IgD-negative memory B cell (primary cell): ENCODE data around the gene ZNF319. TPM values are rescaled to one million over a fixed set of nuclear protein-coding genes. Genes with fewer than 3 reads are reported as not detected.

Experiments used
- H3K27ac Mint-ChIP-seq, 3 donors: one replicate each; pipeline ENCODE4 v1.8.0; 2020 to 2022; ENCODE audit warnings: mild to moderate bottlenecking in 3 of 3, mixed read lengths in 3 of 3, moderate library complexity in 1 of 3
- H3K27me3 Mint-ChIP-seq: one replicate; pipeline ENCODE4 v1.8.0; 2021; ENCODE audit warnings: mixed read lengths
- H3K36me3 Mint-ChIP-seq: one replicate; pipeline ENCODE4 v1.8.0; 2020; ENCODE audit warnings: mild to moderate bottlenecking, mixed read lengths
- H3K4me1 Mint-ChIP-seq, 3 donors: one replicate each; pipeline ENCODE4 v1.8.0; 2020 to 2022; ENCODE audit warnings: mixed read lengths in 3 of 3, mild to moderate bottlenecking in 1 of 3
- H3K4me3 Mint-ChIP-seq, 4 donors: one replicate each; pipeline ENCODE4 v1.8.0; 2020 to 2022; ENCODE audit warnings: mild to moderate bottlenecking in 4 of 4, mixed read lengths in 4 of 4, moderate library complexity in 3 of 4
- H3K9me3 Mint-ChIP-seq, 3 donors: one replicate each; pipeline ENCODE4 v1.8.0; 2020 to 2021; ENCODE audit warnings: mixed read lengths in 3 of 3, mild to moderate bottlenecking in 1 of 3
- polyA plus RNA-seq: library from polyadenylated mRNA; unstranded; fragments of 300-500 nt; fragmentation: Illumina TruSeq; gene quantifications from one replicate; pipeline ENCODE4 v1.2.3, GENCODE V29; 2021

ZNF319 gene
- polyA plus RNA-seq, 1 donor from 2014 or later: 11.0 TPM

DNA sequence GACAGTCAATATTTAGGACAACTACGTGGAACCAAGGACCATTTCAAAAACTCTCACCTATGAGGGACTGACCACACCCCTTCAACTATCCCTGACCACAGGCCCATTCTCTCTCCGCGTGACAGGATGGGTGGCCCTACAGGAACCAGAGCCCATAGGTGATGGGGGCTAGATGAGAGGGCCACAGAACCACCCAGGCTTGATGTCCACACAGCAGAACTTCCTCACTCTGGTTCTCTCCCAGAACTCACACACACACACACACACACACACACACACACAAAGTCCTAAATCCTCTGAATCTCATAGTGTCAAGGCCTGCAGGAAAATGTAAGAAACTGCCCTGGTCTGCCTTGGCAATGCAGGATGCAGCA is 1.5 kb downstream of the ZNF319 start:
- H3K9me3 Mint-ChIP-seq: no peaks in the 10 kb centered on the region
- H3K27ac Mint-ChIP-seq: peak overlapping the region; percentile 60 to 91 (median 88)
- H3K27me3 Mint-ChIP-seq: no peaks in the 10 kb centered on the region
- H3K4me3 Mint-ChIP-seq: peak overlapping the region; percentile 80 to 98 (median 92)
- peaks cover 5% of the 10 kb centered on the region for H3K36me3 Mint-ChIP-seq
- peaks cover 23 to 25% (median 24%) of the 10 kb centered on the region in 3 donors for H3K4me1 Mint-ChIP-seq

DNA sequence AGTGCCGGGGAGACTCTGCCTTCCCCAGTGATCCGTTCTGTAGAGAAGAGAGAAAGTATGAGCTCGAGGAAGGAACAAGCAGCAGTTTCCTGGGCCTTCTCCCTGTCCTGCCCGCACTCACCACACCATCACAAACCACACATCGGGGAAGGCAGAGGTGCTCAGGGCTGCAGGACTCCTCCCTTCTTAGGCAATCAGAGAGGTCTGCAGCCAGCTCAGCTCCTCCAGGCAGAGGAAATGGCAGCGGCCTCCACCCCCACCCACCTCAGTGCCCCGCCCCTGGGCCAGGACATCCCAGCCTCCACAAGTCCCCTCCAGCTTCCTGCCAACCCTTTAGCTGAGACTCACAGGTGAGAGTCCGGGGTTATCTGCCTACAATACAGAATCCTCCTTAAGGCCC is 2.0 kb downstream of the ZNF319 start:
- peaks cover 20 to 23% (median 22%) of the 10 kb centered on the region in 3 donors for H3K4me1 Mint-ChIP-seq
- H3K9me3 Mint-ChIP-seq: no peaks in the 10 kb centered on the region
- peak overlapping the region in 3 of 4 donors; percentile 3 to 98 (median 95) for H3K4me3 Mint-ChIP-seq
- H3K27ac Mint-ChIP-seq: peak overlapping the region in 2 of 3 donors; percentile 60 to 88
- H3K36me3 Mint-ChIP-seq: peaks cover 2% of the 10 kb centered on the region
- H3K27me3 Mint-ChIP-seq: no peaks in the 10 kb centered on the region

DNA sequence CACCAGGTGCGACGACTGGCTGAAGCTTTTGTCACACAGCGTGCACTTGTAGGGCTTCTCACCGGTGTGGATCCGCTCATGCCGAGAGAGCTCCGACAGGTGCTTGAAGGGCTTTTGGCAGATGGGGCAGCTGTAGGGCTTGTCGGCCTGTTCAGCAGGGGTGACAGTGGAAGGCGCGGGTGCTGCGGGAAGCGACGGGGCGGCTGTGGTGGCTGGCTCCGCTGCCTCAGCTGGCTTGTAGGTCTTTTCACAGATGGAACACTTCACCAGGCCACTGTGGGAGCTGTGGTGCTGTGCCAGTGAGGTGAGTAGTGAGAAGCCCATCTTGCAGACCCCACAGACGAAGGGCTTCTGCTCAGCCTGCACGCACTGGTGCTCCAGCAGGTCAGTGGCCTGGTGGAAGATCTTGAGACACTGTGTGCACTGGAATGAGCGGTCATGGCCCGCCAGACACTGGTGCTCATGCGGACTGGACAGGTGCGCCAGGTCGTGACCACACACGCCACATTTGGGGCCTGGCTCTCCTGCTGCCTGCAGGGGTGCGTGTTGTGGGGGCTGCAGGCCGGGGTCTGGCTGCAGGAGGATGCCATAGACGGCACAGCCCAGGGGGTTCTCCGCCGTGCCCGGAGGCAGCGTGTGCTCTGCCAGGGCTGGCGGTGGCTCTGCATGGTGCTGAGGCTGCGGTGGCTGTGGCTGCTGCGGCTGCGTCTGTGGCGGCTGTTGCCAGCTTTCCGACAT is 2.8 kb downstream of the ZNF319 start:
- H3K27ac Mint-ChIP-seq: peak overlapping the region in 1 of 3 donors; percentile 5
- H3K4me3 Mint-ChIP-seq: peak overlapping the region in 1 of 4 donors; percentile 77
- H3K36me3 Mint-ChIP-seq: peaks cover 2% of the 10 kb centered on the region
- H3K4me1 Mint-ChIP-seq: peaks cover 20 to 23% (median 22%) of the 10 kb centered on the region in 3 donors
- H3K27me3 Mint-ChIP-seq: no peaks in the 10 kb centered on the region
- no peaks in the 10 kb centered on the region for H3K9me3 Mint-ChIP-seq

DNA sequence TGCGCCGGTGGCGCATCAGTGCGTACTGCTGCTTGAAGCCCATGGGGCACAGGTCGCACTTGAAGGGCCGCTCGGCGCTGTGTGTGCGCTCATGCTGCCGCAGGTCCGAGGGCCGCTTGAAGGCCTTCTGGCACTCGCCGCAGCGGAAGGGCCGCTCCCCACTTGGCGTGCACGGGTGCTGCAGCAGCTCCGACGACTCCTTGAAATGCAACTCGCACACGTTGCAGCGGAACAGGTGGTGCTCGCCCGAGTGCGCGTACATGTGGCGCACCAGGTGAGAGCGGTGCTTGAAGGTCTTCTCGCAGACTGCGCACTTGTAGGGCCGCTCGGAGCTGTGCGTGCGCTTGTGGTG is 3.3 kb downstream of the ZNF319 start:
- Mint-ChIP-seq H3K4me1 (peaks cover 20 to 22% (median 21%) of the 10 kb centered on the region in 3 donors), H3K27me3 (no peaks in the 10 kb centered on the region), H3K4me3 (peak overlapping the region in 1 of 4 donors; percentile 77), H3K9me3 (no peaks in the 10 kb centered on the region), H3K36me3 (peaks cover 2% of the 10 kb centered on the region), H3K27ac (peak overlapping the region in 1 of 3 donors; percentile 56)

DNA sequence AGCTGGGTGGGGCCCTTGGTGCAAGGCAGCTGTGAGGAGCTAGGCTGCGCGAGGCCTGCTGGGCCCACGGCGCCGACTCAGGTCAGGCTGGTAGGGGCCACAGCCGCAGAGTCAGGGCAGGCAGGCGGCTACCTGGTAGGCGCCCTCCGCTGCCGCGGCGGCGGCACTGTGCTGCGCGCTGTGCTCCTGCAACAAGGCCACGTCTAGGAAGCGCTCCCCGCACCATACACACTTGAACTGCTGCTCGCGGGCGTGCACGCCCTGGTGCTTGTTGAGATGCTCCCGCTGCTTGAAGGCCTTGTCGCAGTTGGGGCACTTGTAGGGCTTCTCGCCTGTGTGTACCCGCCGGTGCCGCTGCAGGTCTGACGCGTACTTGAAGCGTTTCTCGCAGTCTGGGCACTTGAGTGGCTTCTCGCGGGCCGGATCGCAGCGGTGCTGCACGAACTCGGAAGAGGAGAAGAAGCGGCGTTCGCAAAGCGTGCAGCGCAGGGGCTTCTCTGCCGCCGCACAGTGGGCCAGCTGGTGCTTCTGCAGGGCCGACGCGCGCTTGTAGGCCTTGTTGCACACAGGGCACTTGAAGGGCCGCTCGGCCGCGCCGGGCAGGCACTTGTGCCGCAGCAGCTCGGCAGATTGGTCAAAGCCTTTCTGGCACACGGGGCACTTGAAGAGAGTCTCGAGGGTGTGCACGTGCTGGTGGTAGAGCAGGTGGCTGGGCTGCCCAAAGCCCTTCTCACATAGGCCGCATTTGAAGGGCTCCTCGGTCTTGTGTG is 3.9 kb downstream of the ZNF319 start:
- no peaks in the 10 kb centered on the region for H3K27me3 Mint-ChIP-seq
- no peak overlapping the region for H3K4me3 Mint-ChIP-seq
- H3K36me3 Mint-ChIP-seq: peaks cover 2% of the 10 kb centered on the region
- no peaks in the 10 kb centered on the region for H3K9me3 Mint-ChIP-seq
- H3K4me1 Mint-ChIP-seq: peaks cover 15 to 17% (median 15%) of the 10 kb centered on the region in 3 donors
- H3K27ac Mint-ChIP-seq: peak overlapping the region in 1 of 3 donors; percentile 56

DNA sequence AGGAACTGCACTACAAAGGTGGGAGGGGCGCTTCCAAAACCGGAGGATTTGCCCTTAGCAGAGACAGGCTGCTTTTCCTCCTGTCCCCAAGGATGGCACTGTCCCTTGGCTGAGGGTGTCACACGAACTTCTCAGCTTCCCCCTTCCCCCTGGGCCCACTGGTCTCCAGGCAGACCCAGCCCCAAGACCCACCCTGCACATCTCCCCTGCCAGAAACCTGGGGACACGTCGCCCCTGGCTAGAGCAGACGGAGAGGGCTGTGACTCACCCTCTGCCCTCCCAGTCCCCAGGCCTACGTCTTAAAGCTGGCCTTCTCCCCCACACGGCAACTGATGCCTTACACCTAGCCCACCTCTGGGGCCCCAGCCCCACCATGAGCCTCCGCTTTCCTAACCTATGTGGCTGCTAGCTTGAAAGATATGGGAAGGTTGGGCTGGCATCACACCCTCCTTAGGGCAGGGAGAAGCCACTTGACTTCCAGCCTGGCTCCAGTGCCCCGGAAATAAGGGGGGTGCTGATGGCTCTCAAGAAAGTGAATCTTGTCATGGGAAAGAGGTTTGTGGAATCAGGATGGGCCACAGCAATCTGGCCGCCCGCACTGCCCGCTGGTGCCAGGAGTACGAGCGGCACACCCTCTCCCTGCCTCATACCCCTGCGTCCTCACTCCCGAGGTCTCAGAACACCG is 4.6 kb downstream of the ZNF319 start:
- peaks cover 12 to 15% (median 13%) of the 10 kb centered on the region in 3 donors for H3K4me1 Mint-ChIP-seq
- H3K36me3 Mint-ChIP-seq: peaks cover 2% of the 10 kb centered on the region
- peak overlapping the region in 1 of 3 donors; percentile 67 for H3K27ac Mint-ChIP-seq
- no peak overlapping the region for H3K4me3 Mint-ChIP-seq
- H3K27me3 Mint-ChIP-seq: no peaks in the 10 kb centered on the region
- H3K9me3 Mint-ChIP-seq: no peaks in the 10 kb centered on the region

DNA sequence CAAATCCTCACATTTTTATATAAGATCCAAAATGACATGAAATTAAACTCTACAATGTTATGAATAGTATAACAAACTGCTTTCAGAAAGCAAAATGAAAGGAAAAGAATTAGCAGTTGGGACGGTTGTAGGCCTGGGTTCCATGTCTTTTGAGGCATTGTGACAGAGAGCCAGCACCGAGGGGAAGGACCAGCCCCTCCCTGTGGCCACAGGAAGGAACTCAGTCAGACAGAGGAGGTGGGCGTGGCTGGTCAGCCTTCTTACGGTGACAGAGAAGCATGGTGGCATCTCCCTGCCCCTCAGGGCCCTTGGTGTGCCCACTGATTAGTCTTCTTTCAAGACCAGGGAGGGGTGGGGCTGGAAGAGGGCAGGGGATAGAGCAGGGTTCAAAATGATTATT is 5.7 kb downstream of the ZNF319 start:
- Mint-ChIP-seq H3K9me3 (no peaks in the 10 kb centered on the region), H3K27ac (no peak overlapping the region), H3K4me3 (peak overlapping the region in 3 of 4 donors; percentile 32 to 63 (median 45)), H3K4me1 (peaks cover 12 to 15% (median 13%) of the 10 kb centered on the region in 3 donors), H3K36me3 (peaks cover 2% of the 10 kb centered on the region), H3K27me3 (no peaks in the 10 kb centered on the region)

DNA sequence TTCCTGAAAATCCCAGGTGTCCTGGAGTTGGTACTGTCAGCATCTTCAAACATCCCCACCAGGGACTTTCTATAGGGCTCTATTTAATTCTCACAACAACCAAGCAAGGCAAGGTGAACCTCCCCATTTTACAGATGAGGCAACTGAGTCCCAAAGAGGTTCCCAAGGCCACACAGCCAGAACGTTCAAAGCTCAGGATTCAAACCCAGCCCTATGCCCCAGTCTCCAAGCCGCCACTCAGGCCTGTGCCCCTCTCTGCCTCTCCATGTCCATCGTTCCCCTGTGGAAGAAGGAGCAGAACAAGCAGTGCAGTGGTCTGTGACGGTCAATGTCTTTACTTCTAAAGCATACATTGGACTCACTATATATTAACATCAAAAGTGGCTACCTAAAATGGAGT is 6.1 kb downstream of the ZNF319 start:
- no peaks in the 10 kb centered on the region for H3K9me3 Mint-ChIP-seq
- H3K4me3 Mint-ChIP-seq: peak overlapping the region in 3 of 4 donors; percentile 32 to 63 (median 45)
- no peaks in the 10 kb centered on the region for H3K27me3 Mint-ChIP-seq
- no peak overlapping the region for H3K27ac Mint-ChIP-seq
- H3K4me1 Mint-ChIP-seq: peaks cover 10 to 14% (median 11%) of the 10 kb centered on the region in 3 donors
- H3K36me3 Mint-ChIP-seq: peaks cover 2% of the 10 kb centered on the region

DNA sequence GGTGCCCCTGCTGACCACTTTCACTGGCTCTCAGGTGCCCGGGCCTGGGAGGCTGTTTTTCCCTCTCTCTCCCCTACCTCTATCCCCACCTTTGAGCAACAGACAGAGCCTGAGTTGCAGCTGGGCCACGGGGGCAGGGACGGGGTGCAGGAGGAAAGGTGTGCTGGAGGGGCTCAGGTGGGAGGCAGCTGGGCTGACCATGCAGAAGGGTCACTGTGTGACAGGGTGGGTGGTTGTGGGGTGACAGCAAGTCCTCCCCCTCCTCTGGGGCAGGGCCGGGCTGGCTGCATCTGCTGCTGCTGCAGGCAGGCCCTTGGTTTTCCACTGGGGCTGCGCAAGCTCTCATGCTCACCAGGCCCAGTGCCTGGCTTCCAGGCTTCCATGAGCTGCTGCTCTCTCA is 6.6 kb downstream of the ZNF319 start:
- H3K36me3 Mint-ChIP-seq: peaks cover 2% of the 10 kb centered on the region
- H3K27ac Mint-ChIP-seq: no peak overlapping the region
- H3K4me1 Mint-ChIP-seq: peaks cover 6 to 10% (median 7%) of the 10 kb centered on the region in 3 donors
- no peak overlapping the region for H3K4me3 Mint-ChIP-seq
- no peaks in the 10 kb centered on the region for H3K27me3 Mint-ChIP-seq
- H3K9me3 Mint-ChIP-seq: no peaks in the 10 kb centered on the region

DNA sequence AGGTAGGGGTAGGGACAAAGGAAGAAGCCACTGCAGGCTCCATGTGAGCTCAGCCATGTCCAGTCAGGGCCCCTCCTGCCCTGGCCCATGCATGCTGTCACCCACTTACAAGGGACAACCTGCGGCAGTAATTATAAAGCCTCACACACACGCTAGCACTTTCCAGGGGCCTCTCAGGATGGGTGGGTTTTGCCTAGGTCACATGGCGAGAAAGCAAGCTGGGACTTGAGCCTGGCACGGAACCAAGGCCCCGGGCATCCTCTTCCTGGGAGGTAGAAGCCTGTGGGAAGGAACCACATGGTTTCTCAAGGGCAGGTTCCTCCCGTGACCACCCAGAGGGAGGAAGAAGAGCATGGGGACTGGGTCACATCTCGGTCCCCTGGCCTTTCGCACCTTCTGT is 7.0 kb downstream of the ZNF319 start:
- Mint-ChIP-seq H3K36me3 (peaks cover 2% of the 10 kb centered on the region), H3K4me3 (no peak overlapping the region), H3K27ac (no peak overlapping the region), H3K27me3 (no peaks in the 10 kb centered on the region), H3K4me1 (peaks cover 4 to 7% (median 7%) of the 10 kb centered on the region in 3 donors), H3K9me3 (no peaks in the 10 kb centered on the region)

DNA sequence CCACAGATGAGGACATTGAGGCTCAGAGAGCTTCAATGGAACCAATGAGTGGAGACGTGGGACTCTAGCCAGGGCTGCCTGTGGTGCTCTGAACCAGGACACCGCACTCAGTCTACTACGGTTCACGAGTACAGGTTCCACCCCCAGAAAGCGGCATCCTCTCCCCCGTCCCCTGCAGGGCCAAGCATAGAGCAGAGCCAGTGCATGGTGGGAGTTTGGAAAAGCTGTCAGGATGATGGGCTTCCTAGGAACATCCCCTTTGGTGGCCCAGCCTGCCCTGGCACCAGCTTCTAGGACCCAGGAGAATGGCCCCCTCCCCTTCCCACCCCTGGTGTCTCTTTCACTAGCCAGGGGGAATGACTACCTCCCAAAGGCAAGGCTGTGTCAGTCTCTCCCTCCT is 8.4 kb downstream of the ZNF319 start:
- no peaks in the 10 kb centered on the region for H3K9me3 Mint-ChIP-seq
- H3K4me3 Mint-ChIP-seq: no peak overlapping the region
- H3K4me1 Mint-ChIP-seq: peaks cover 3 to 7% (median 4%) of the 10 kb centered on the region in 3 donors
- no peaks in the 10 kb centered on the region for H3K27me3 Mint-ChIP-seq
- peaks cover 2% of the 10 kb centered on the region for H3K36me3 Mint-ChIP-seq
- H3K27ac Mint-ChIP-seq: peak overlapping the region in 1 of 3 donors; percentile 23

DNA sequence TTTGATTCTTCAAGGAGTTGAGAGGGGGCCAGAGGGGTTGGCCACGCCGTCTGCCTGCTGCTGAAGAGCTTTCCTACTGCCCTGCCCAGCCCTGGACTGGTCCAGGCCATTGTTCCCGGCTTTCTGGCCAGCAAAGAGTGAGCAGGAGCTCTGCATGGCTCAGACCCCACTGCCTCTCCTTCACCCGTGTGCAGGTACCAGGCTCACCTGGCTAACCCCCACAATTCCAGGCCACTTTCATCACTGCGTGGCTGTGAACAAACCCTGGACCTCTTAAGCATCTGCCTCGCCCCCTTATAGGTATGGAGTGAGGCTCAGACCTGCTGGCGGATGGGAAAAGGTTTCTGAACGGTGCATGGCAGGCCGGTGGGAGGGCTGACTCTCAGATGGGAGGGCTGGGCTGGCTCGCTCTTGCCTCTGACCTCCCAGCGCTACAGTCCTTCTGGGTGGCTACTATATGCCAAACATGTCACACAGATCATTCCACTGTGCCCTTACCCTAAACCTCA is 8.9 kb downstream of the ZNF319 start:
- Mint-ChIP-seq H3K27ac (peak overlapping the region in 1 of 3 donors; percentile 53), H3K4me1 (peaks cover 3 to 7% (median 4%) of the 10 kb centered on the region in 3 donors), H3K9me3 (no peaks in the 10 kb centered on the region), H3K4me3 (no peak overlapping the region), H3K36me3 (peaks cover 4% of the 10 kb centered on the region), H3K27me3 (no peaks in the 10 kb centered on the region)

DNA sequence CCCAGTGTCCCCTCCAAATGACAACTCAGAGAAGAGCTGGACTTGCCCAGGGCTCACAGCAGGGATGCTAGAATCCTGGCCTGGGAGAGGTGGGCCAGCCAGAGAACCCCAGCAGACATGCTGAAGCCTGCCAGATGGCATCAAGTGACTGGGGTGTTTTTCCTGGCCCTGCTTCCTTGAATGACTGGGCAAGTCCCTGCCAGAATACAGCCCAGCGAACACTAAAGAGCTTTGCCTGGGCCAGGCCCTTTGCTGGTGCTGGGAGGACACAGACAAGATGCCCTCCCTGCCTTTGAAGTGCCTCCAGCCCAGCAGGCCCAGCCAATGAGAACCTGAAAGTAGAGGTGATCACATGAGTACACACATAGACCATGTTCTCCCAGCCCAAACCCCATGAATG is 11.5 kb downstream of the ZNF319 start:
- peaks cover 1% of the 10 kb centered on the region for H3K36me3 Mint-ChIP-seq
- peak overlapping the region in 1 of 3 donors; percentile 5 for H3K27ac Mint-ChIP-seq
- peaks cover 4% of the 10 kb centered on the region for H3K27me3 Mint-ChIP-seq
- no peaks in the 10 kb centered on the region for H3K9me3 Mint-ChIP-seq
- no peak overlapping the region for H3K4me3 Mint-ChIP-seq
- H3K4me1 Mint-ChIP-seq: peaks cover 0 to 2% (median 0%) of the 10 kb centered on the region in 3 donors

DNA sequence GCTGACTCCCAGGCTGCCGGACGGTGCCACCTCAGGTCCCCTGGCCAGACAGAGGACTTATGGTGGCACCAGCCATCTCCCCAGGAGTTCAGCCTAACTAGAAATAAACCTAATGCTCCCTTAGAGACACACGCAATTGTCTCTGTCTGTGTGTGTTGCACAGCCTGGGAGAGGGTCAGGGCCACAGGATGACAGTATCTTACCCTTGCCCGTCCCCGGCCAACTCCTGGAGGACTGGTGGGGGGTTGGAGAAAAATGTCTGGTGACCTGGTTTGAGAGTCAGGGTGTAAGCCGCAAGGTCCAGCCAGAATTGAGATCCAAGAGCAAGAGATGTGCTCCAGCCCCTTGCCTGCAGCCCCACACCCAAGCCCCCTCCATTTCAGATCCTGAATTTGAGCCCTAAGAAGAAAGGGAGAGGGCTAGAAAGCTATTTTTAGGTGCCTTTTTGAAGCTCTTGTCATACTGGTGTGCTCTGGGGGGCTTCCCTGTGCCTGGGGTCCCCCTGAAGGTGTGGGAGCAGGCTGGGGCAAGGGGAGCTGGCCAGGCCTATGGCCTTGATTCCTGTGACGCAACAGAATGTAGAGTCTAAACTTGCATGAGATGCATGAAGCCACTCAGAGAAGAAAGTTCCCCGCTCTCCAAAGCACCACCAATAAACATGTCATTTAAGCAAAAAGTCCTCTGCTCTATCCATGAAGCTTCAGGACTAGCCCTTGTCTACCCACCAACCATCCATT is 12.9 kb downstream of the ZNF319 start:
- Mint-ChIP-seq H3K36me3 (peaks cover 1% of the 10 kb centered on the region), H3K9me3 (no peaks in the 10 kb centered on the region), H3K4me1 (peaks cover 0 to 2% (median 0%) of the 10 kb centered on the region in 3 donors), H3K4me3 (peak overlapping the region in 1 of 4 donors; percentile 20), H3K27me3 (peaks cover 4% of the 10 kb centered on the region), H3K27ac (no peak overlapping the region)
